RWPE1 (cell line): ENCODE results near the gene GDF15.
"Not testable (repeated sequence)": the region's sequence is repeated elsewhere in the genome, so short reads cannot be mapped to it uniquely, and the experiment has no call there.

Experiments
- CTCF ChIA-PET: fragments of 350-600 bp; sonication (Branson Sonifier 250); formaldehyde crosslinking; extraction: SDS; loops from one replicate; lab custom pipeline; 2021; lab: Yijun Ruan, JAX
- POLR2A ChIA-PET: fragments of 400-600 bp; formaldehyde crosslinking; extraction: SDS; loops from one replicate; lab custom pipeline; 2020; ENCODE audit warnings: antibody characterized with exemption; ENCODE audit not compliant: low non-redundant PET; lab: Yijun Ruan, JAX
- DNase-seq: peaks from one replicate; pipeline ENCODE4 v3.0.0; 2012; ENCODE audit warnings: low spot score
- H3K27ac ChIP-seq: fragments of 450-650 bp; 2 replicates; pipeline ENCODE4 v1.5.1; 2017
- CTCF ChIP-seq: fragments of 450-650 bp; conservative IDR thresholded peaks from 2 replicates; pipeline ENCODE4 v1.5.1; 2017; ENCODE audit warnings: low read depth, mild to moderate bottlenecking

The GDF15 gene

GRCh38 chr19:18349524-18350128, 36.3 kb upstream of the GDF15 start:
- POLR2A ChIA-PET, result interaction anchor here (0.6 kb wide), 1 partner anchor 29 kb away, joined by 5 read pairs; no protein-coding TSS in a partner anchor
- CTCF ChIA-PET, result interaction anchor here (0.6 to 3.7 kb wide), 10 partner anchors 10 to 118 kb away, joined by 3 to 20 read pairs (median 5); no protein-coding TSS in a partner anchor
- TF ChIP-seq CTCF, result peak; percentile 96
- peak; percentile 76 for DNase-seq
- no peak overlapping the region for H3K27ac ChIP-seq

GRCh38 chr19:18350490-18350889, 35.5 kb upstream of the GDF15 start:
- no peak overlapping the region for H3K27ac ChIP-seq
- ChIA-PET POLR2A (interaction anchor here (0.6 kb wide), 1 partner anchor 28 kb away, joined by 5 read pairs; no protein-coding TSS in a partner anchor), CTCF (interaction anchor here (0.7 to 3.7 kb wide), 6 partner anchors 15 to 117 kb away, joined by 3 to 20 read pairs (median 5); no protein-coding TSS in a partner anchor)
- no peak for TF ChIP-seq CTCF
- DNase-seq, result no peak

DNA sequence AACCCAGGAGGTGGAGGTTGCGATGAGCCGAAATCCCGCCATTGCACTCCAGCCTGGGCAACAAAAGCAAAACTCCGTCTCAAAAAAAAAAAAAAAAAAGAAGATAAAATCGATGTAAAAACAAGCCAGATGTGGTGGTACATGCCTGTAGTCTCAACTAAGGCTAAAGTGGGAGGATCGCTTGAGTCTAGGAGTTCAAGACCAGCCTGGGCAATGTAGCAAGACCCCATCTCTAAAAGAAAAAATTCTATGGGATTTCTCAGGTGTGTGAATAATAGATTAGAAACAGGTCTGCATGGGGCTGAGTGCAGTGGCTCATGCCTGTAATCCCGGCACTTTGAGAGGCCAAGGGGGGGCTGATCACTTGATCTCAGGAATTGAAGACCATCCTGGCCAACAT, 34.4 kb upstream of the GDF15 start:
- ChIA-PET CTCF (no interaction called here), POLR2A (no interaction called here)
- no peak overlapping the region for H3K27ac ChIP-seq
- TF ChIP-seq CTCF, result no peak
- DNase-seq, result no peak

GRCh38 chr19:18353378-18354005, 32.5 kb upstream of the GDF15 start:
- CTCF ChIA-PET, result interaction anchor here (0.7 to 1.3 kb wide), 3 partner anchors 10 to 413 kb away, joined by 3 to 4 read pairs (median 3); no protein-coding TSS in a partner anchor
- no peak for TF ChIP-seq CTCF
- POLR2A ChIA-PET, result no interaction called here
- H3K27ac ChIP-seq, result peak overlapping the region; percentile 13; the same call in 1 of the 2 replicates
- no peak for DNase-seq

DNA sequence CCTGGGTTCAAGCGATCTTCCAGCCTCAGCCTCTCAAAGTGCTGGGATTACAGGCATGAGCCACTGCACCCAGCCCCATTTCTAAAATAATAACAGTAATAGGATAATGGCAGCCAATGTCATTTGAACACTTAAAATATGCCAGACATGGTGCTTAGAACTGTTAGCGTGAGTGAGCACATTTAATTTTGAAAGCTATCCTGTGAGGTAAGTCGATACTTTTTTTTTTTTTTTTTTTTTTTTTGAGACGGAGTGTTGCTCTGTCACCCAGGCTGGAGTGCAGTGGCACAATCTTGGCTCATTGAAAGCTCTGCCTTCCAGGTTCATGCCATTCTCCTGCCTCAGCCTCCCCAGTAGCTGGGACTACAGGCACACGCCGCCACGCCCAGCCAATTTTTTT, 31.2 kb upstream of the GDF15 start:
- POLR2A ChIA-PET, DNase-seq: not testable (repeated sequence)
- CTCF ChIA-PET, result interaction anchor here (0.8 kb wide), 1 partner anchor 1675 kb away, joined by 5 read pairs; no protein-coding TSS in a partner anchor
- H3K27ac ChIP-seq, result 0 out of 2 replicates have a peak overlapping the region, but pooled peaks have one; percentile 59

DNA sequence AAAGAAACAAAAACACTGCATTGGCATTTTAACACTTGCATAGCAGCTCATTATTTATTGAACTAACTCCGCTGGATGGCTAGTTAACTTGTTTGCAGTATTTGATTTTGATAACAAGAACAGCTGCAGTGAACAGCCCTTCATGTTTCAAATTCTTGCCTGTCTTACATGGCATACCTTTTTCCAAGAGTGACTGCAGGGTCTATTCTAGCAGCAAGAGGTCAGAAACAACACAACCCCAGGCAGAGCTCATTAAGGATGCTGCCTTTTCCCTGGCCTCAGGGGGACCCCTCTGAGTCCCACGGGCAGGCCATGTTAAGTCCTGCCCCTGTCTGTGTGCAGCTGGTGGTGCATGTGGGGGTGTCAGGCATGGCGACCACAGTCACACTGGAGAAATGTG, 28.9 kb upstream of the GDF15 start:
- peak overlapping the region; percentile 59 for H3K27ac ChIP-seq
- POLR2A ChIA-PET, result no interaction called here
- TF ChIP-seq CTCF, result no peak
- CTCF ChIA-PET, result no interaction called here
- no peak for DNase-seq
